HepG2 (cell line): ENCODE data around the gene SPATS2. TPM values are rescaled to one million over a fixed set of nuclear protein-coding genes. Genes with fewer than 3 reads are reported as not detected.
A peak's percentile ranks its signal among the peaks of the same experiment; 100 is the strongest.

Experiments
- BCLAF1 ChIP-seq: fragments of 450-650 bp; IDR thresholded peaks from 2 replicates; pipeline ENCODE4 v1.6.1; 2017; ENCODE audit warnings: mild to moderate bottlenecking
- CTCF ChIP-seq: sonication (generic); formaldehyde crosslinking; IDR thresholded peaks from 2 replicates; pipeline ENCODE4 v1.5.0; 2020; ENCODE audit warnings: mild to moderate bottlenecking, missing genetic modification reagents, moderate library complexity
- ETV6 ChIP-seq: sonication (generic); formaldehyde crosslinking; conservative IDR thresholded peaks from 2 replicates; pipeline ENCODE4 v1.4.0; 2020; ENCODE audit warnings: missing genetic modification reagents
- HMGXB4 ChIP-seq, 2 experiments: sonication (generic) in 1 of 2; formaldehyde crosslinking in 1 of 2; IDR thresholded peaks; 2 replicates each; pipeline versions ENCODE4 v1.4.0 to v1.6.1; 2018 to 2020; ENCODE audit warnings: missing genetic modification reagents in 2 of 2, borderline replicate concordance in 1 of 2, low read depth in 1 of 2, mild to moderate bottlenecking in 1 of 2, missing biosample characterization in 1 of 2
- KMT2A ChIP-seq: sonication (generic); formaldehyde crosslinking; IDR thresholded peaks from 2 replicates; pipeline ENCODE4 v1.4.0; 2020; ENCODE audit warnings: missing genetic modification reagents
- NRL ChIP-seq: sonication (generic); formaldehyde crosslinking; IDR thresholded peaks from 2 replicates; pipeline ENCODE4 v1.5.0; 2020; ENCODE audit warnings: missing genetic modification reagents, mild to moderate bottlenecking, moderate library complexity, borderline replicate concordance
- PHF5A ChIP-seq: IDR thresholded peaks from one replicate; pipeline ENCODE4 v1.6.1; 2018; ENCODE audit warnings: low read depth, missing genetic modification reagents; ENCODE audit not compliant: unreplicated experiment
- RFX1 ChIP-seq: fragments of 450-650 bp; IDR thresholded peaks from 2 replicates; pipeline ENCODE4 v1.6.1; 2017
- STAT6 ChIP-seq: sonication (generic); formaldehyde crosslinking; IDR thresholded peaks from 2 replicates; pipeline ENCODE4 v1.4.0; 2020; ENCODE audit warnings: missing genetic modification reagents, mild to moderate bottlenecking, borderline replicate concordance
- ZBTB42 ChIP-seq: sonication (generic); formaldehyde crosslinking; IDR thresholded peaks from 2 replicates; pipeline ENCODE4 v1.5.0; 2020; ENCODE audit warnings: mild to moderate bottlenecking, missing genetic modification reagents
- ZBTB7A ChIP-seq: sonication (generic); formaldehyde crosslinking; IDR thresholded peaks from 2 replicates; pipeline ENCODE4 v1.8.0; 2022; ENCODE audit warnings: mild to moderate bottlenecking, missing genetic modification reagents
- ZMYM2 ChIP-seq: sonication (generic); formaldehyde crosslinking; IDR thresholded peaks from 2 replicates; pipeline ENCODE4 v1.8.0; 2022; ENCODE audit warnings: mild to moderate bottlenecking, missing genetic modification reagents
- ZNF337 ChIP-seq: sonication (generic); formaldehyde crosslinking; IDR thresholded peaks from 2 replicates; pipeline ENCODE4 v1.5.1; 2020; ENCODE audit warnings: missing genetic modification reagents, low read depth, mild to moderate bottlenecking, borderline replicate concordance
- ZNF687 ChIP-seq: sonication (generic); formaldehyde crosslinking; IDR thresholded peaks from 2 replicates; pipeline ENCODE4 v1.5.1; 2020; ENCODE audit warnings: mild to moderate bottlenecking, missing genetic modification reagents, moderate library complexity
- ZNF766 ChIP-seq: sonication (generic); formaldehyde crosslinking; IDR thresholded peaks from 2 replicates; pipeline ENCODE4 v1.5.0; 2020; ENCODE audit warnings: missing genetic modification reagents, borderline replicate concordance
- polyA plus RNA-seq, 8 experiments: library from polyadenylated mRNA; depleted of rRNA in 3 of 8; stranded (reverse) in 7 of 8; unstranded in 1 of 8; fragments of >200 nt; fragmentation: Illumina TruSeq in 4 of 8; extraction: Trizol in 4 of 8; gene quantifications; 2 replicates each; pipeline versions ENCODE4 v1.2.1 to v1.2.3, GENCODE V29; 2011 to 2016; ENCODE audit warnings: low read depth in 4 of 8, missing spikeins in 1 of 8, mixed read lengths in 1 of 8; ENCODE audit not compliant: insufficient read depth in 1 of 8
- total RNA-seq, 5 experiments: library from RNA; depleted of rRNA; stranded (reverse); fragments of >200 nt; fragmentation: Illumina TruSeq; extraction: Trizol; gene quantifications; 2 replicates each; pipeline ENCODE4 v1.2.3, GENCODE V29; 2016; ENCODE audit warnings: low read depth in 1 of 5

SPATS2 gene
- total and polyA plus RNA-seq, 2 of the 13 experiments (the other 11 are each of a cell fraction or from before 2014, with no cell fraction given) = 19.3 to 28.1 TPM

- TF ChIP-seq CTCF (CRISPR knock-in tag) = peak; percentile 10; the same call in 1 of the 2 replicates
- TF ChIP-seq ZNF337 (CRISPR knock-in tag) = peak; percentile 46; the same call in 1 of the 2 replicates
- peak; percentile 64; the same call in 1 of the 2 replicates for TF ChIP-seq ZBTB42 (CRISPR knock-in tag)
- peak; percentile 74 for TF ChIP-seq ZNF687 (CRISPR knock-in tag)
- 0 out of 2 replicates have a peak, but pooled peaks have one; percentile 32 for TF ChIP-seq ZBTB7A (CRISPR knock-in tag)
- TF ChIP-seq ZMYM2 (CRISPR knock-in tag) = no peak
- TF ChIP-seq HMGXB4 (CRISPR knock-in tag; IDR thresholded peaks at IDR 0.05; ENCODE audit: borderline replicate concordance in 1 of 2, low read depth in 1 of 2) = no peak
- no peak for TF ChIP-seq PHF5A (CRISPR knock-in tag)
- TF ChIP-seq KMT2A (CRISPR knock-in tag) = no peak
- no peak for TF ChIP-seq ETV6 (CRISPR knock-in tag)
- no peak for TF ChIP-seq BCLAF1
- no peak for TF ChIP-seq RFX1
- TF ChIP-seq STAT6 (CRISPR knock-in tag) = no peak
- 0 out of 2 replicates have a peak, but pooled peaks have one; percentile 51 for TF ChIP-seq NRL (CRISPR knock-in tag)
- TF ChIP-seq ZNF766 = no peak
Measured at GRCh38 chr12:49346659-49347310, 20.5 kb upstream of the SPATS2 start, which contains the start of gene DNAJC22 (continued).
